Activated T-helper 1 cell treated with anti-CD3 and anti-CD28 coated beads, Interleukin-12 subunit alpha, Interleukin-12 subunit beta, Interleukin-2, Interleukin-4 antibody, amounts not matched to agents 30 ng/mL and 10 ng/mL and 1 ng/mL, durations not matched to agents 14 hours and 24 hours and 36 hours (primary cell): ENCODE measurements around the gene PITPNB. TPM values are rescaled to one million over a fixed set of nuclear protein-coding genes. Genes with fewer than 3 reads are reported as not detected.

ENCODE experiments used
- DNase-seq: peaks from one replicate; pipeline ENCODE4 v3.0.0; 2021; ENCODE audit warnings: low spot score
- H3K27ac Mint-ChIP-seq: one replicate; pipeline ENCODE4 v1.8.0; 2021; ENCODE audit warnings: mild to moderate bottlenecking, mixed read lengths
- H3K27me3 Mint-ChIP-seq: one replicate; pipeline ENCODE4 v1.8.0; 2022; ENCODE audit warnings: mild to moderate bottlenecking, moderate library complexity, mixed read lengths; ENCODE audit not compliant: insufficient read depth
- H3K36me3 Mint-ChIP-seq: one replicate; pipeline ENCODE4 v1.8.0; 2021; ENCODE audit warnings: low read depth, mixed read lengths
- H3K4me1 Mint-ChIP-seq: one replicate; pipeline ENCODE4 v1.8.0; 2021; ENCODE audit warnings: low read depth, mixed read lengths
- H3K4me3 Mint-ChIP-seq: one replicate; pipeline ENCODE4 v1.8.0; 2021; ENCODE audit warnings: mild to moderate bottlenecking, moderate library complexity, mixed read lengths
- H3K9me3 Mint-ChIP-seq: one replicate; pipeline ENCODE4 v1.8.0; 2021; ENCODE audit warnings: mixed read lengths
- intact Hi-C: fragments of 100-400 bp; cut with micrococcal nuclease; formaldehyde crosslinking; loops from one replicate; pipeline ENCODE4 v1.15.1; 2024
- total RNA-seq: library from RNA; stranded (reverse); gene quantifications from 2 replicates; pipeline ENCODE4 v1.2.3, GENCODE V29; 2022

PITPNB gene
- total RNA-seq, 1 donor from 2014 or later: 153 TPM

- Mint-ChIP-seq H3K4me1 (peaks cover 74% of the 10 kb centered on the region), H3K36me3 (peaks cover 55% of the 10 kb centered on the region), H3K27ac (no peak overlapping the region), H3K9me3 (no peaks in the 10 kb centered on the region), H3K4me3 (no peak overlapping the region), H3K27me3 (no peaks in the 10 kb centered on the region)
- DNase-seq: no peak
- intact Hi-C loops: no loop called here
Measured at GRCh38 chr22:27871306-27872014, 47.6 kb downstream of the PITPNB start.

GRCh38 chr22:27870234-27871191 lies 48.5 kb downstream of the PITPNB start:
- no peak overlapping the region for H3K4me3 Mint-ChIP-seq
- intact Hi-C loops: no loop called here
- H3K4me1 Mint-ChIP-seq: peaks cover 74% of the 10 kb centered on the region
- no peaks in the 10 kb centered on the region for H3K27me3 Mint-ChIP-seq
- no peak overlapping the region for H3K27ac Mint-ChIP-seq
- no peak for DNase-seq
- no peaks in the 10 kb centered on the region for H3K9me3 Mint-ChIP-seq
- H3K36me3 Mint-ChIP-seq: peaks cover 55% of the 10 kb centered on the region

GRCh38 chr22:27868732-27869282 lies 50.2 kb downstream of the PITPNB start:
- no peak for DNase-seq
- H3K9me3 Mint-ChIP-seq: no peaks in the 10 kb centered on the region
- peaks cover 62% of the 10 kb centered on the region for H3K4me1 Mint-ChIP-seq
- peaks cover 45% of the 10 kb centered on the region for H3K36me3 Mint-ChIP-seq
- H3K4me3 Mint-ChIP-seq: no peak overlapping the region
- intact Hi-C loops: no loop called here
- no peaks in the 10 kb centered on the region for H3K27me3 Mint-ChIP-seq
- H3K27ac Mint-ChIP-seq: peak overlapping the region; percentile 88

GRCh38 chr22:27867953-27868731 lies 50.9 kb downstream of the PITPNB start:
- no peak overlapping the region for H3K4me3 Mint-ChIP-seq
- H3K4me1 Mint-ChIP-seq: peaks cover 65% of the 10 kb centered on the region
- H3K9me3 Mint-ChIP-seq: no peaks in the 10 kb centered on the region
- intact Hi-C loops: loop anchor here (1.0 to 2.0 kb wide), 3 partner anchors 7 to 51 kb away; partner anchors contain the start of gene PITPNB
- H3K27ac Mint-ChIP-seq: peak overlapping the region; percentile 88
- DNase-seq: no peak
- peaks cover 40% of the 10 kb centered on the region for H3K36me3 Mint-ChIP-seq
- no peaks in the 10 kb centered on the region for H3K27me3 Mint-ChIP-seq

- DNase-seq: no peak
- H3K4me3 Mint-ChIP-seq: peak overlapping the region; percentile 15
- peak overlapping the region; percentile 86 for H3K27ac Mint-ChIP-seq
- H3K36me3 Mint-ChIP-seq: peaks cover 40% of the 10 kb centered on the region
- intact Hi-C loops: loop anchor here (1.0 to 2.0 kb wide), 3 partner anchors 8 to 52 kb away; partner anchors contain the start of gene PITPNB
- H3K27me3 Mint-ChIP-seq: no peaks in the 10 kb centered on the region
- no peaks in the 10 kb centered on the region for H3K9me3 Mint-ChIP-seq
- H3K4me1 Mint-ChIP-seq: peaks cover 70% of the 10 kb centered on the region
Measured at GRCh38 chr22:27867085-27867952, 51.7 kb downstream of the PITPNB start.

- Mint-ChIP-seq H3K27me3 (no peaks in the 10 kb centered on the region), H3K4me3 (peak overlapping the region; percentile 48), H3K9me3 (no peaks in the 10 kb centered on the region), H3K4me1 (peaks cover 65% of the 10 kb centered on the region), H3K27ac (peak overlapping the region; percentile 86), H3K36me3 (peaks cover 38% of the 10 kb centered on the region)
- intact Hi-C loops: loop anchor here (1.0 to 2.0 kb wide), 3 partner anchors 9 to 53 kb away; partner anchors contain the start of gene PITPNB
- no peak for DNase-seq
Measured at GRCh38 chr22:27866135-27867084, 52.6 kb downstream of the PITPNB start.

- intact Hi-C loops: no loop called here
- Mint-ChIP-seq H3K36me3 (peaks cover 31% of the 10 kb centered on the region), H3K4me3 (no peak overlapping the region), H3K9me3 (no peaks in the 10 kb centered on the region), H3K27ac (peak overlapping the region; percentile 84), H3K27me3 (no peaks in the 10 kb centered on the region), H3K4me1 (peaks cover 59% of the 10 kb centered on the region)
- DNase-seq: no peak
Measured at GRCh38 chr22:27865496-27865895, 53.6 kb downstream of the PITPNB start.

GRCh38 chr22:27863556-27863955 lies 55.5 kb downstream of the PITPNB start:
- Mint-ChIP-seq H3K27ac (peak overlapping the region; percentile 23), H3K9me3 (no peaks in the 10 kb centered on the region), H3K4me3 (no peak overlapping the region), H3K4me1 (peaks cover 50% of the 10 kb centered on the region), H3K27me3 (no peaks in the 10 kb centered on the region), H3K36me3 (peaks cover 32% of the 10 kb centered on the region)
- intact Hi-C loops: no loop called here
- no peak for DNase-seq

- DNase-seq: no peak
- intact Hi-C loops: no loop called here
- peaks cover 31% of the 10 kb centered on the region for H3K36me3 Mint-ChIP-seq
- H3K4me3 Mint-ChIP-seq: no peak overlapping the region
- no peaks in the 10 kb centered on the region for H3K9me3 Mint-ChIP-seq
- H3K4me1 Mint-ChIP-seq: peaks cover 44% of the 10 kb centered on the region
- H3K27me3 Mint-ChIP-seq: no peaks in the 10 kb centered on the region
- no peak overlapping the region for H3K27ac Mint-ChIP-seq
Measured at GRCh38 chr22:27863001-27863400, 56.1 kb downstream of the PITPNB start.

- H3K36me3 Mint-ChIP-seq: peaks cover 35% of the 10 kb centered on the region
- no peak overlapping the region for H3K4me3 Mint-ChIP-seq
- H3K9me3 Mint-ChIP-seq: no peaks in the 10 kb centered on the region
- H3K27ac Mint-ChIP-seq: no peak overlapping the region
- peaks cover 17% of the 10 kb centered on the region for H3K4me1 Mint-ChIP-seq
- no peak for DNase-seq
- no peaks in the 10 kb centered on the region for H3K27me3 Mint-ChIP-seq
- intact Hi-C loops: no loop called here
Measured at GRCh38 chr22:27859336-27859735, 59.7 kb downstream of the PITPNB start.

GRCh38 chr22:27858626-27859025 lies 60.4 kb downstream of the PITPNB start:
- Mint-ChIP-seq H3K27me3 (no peaks in the 10 kb centered on the region), H3K9me3 (no peaks in the 10 kb centered on the region), H3K4me1 (peaks cover 17% of the 10 kb centered on the region), H3K27ac (no peak overlapping the region), H3K36me3 (peaks cover 41% of the 10 kb centered on the region), H3K4me3 (no peak overlapping the region)
- no peak for DNase-seq
- intact Hi-C loops: no loop called here
